Brain pericyte (primary cell): Measurements from ENCODE around the gene OR13J1.
A peak's percentile ranks its signal among the peaks of the same experiment; 100 is the strongest.

Experiments
- DNase-seq: peaks from one replicate; pipeline ENCODE4 v3.0.0-alpha.2; 2012; ENCODE audit warnings: low read depth, low spot score

OR13J1 gene

DNA sequence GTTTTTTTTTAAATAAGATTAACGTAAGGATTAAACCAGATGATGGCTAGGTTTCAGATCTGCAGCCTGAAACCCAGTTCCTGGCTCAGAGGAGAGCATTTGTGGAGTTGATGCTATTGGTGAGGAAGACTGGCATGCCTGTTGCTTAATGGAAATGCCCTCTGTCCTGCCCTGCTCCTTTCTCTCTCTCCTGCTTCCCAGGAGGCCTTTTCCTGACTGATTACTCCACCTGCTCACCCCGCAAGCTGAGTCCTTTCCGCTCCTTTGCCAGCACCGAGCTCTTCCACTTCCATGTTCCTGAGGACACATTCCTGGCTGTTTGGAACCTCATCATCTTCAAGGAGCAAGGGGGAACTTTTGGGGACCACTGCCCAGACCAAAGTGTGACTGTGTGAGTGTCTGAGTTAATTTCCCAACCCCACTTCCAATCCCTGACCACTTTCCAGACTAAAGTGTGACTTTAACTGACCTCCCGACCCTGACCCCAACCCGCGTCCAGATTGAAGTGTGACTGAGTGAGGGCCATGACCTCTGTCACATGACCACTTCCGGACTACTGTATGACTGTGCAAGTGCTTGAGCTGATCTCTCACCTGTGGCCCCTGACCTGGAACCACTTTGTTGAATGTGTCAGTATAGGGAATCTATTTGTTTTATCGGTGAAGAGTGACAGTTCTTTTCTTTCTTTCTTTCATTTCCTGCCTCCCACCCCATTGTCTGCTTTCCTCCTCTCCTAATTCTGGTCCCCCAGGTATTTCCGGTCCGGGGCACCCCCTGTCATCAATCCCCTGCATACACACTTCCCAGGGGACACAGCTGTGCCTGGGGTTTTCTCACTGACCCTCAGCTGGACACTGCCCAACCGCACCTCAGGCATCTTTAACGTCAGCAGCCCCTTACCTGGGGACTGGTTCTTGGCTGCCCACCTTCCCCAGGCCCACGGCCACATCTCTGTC is 35.7 kb downstream of the OR13J1 start:
- no peak for DNase-seq

- no peak for DNase-seq
These were observed 37.4 kb downstream of the OR13J1 start for GRCh38 chr9:35832814-35833213.

- DNase-seq: no peak
These were observed 39.2 kb downstream of the OR13J1 start for GRCh38 chr9:35831040-35831439.

GRCh38 chr9:35829764-35830096 is 40.5 kb downstream of the OR13J1 start:
- no peak for DNase-seq

DNA sequence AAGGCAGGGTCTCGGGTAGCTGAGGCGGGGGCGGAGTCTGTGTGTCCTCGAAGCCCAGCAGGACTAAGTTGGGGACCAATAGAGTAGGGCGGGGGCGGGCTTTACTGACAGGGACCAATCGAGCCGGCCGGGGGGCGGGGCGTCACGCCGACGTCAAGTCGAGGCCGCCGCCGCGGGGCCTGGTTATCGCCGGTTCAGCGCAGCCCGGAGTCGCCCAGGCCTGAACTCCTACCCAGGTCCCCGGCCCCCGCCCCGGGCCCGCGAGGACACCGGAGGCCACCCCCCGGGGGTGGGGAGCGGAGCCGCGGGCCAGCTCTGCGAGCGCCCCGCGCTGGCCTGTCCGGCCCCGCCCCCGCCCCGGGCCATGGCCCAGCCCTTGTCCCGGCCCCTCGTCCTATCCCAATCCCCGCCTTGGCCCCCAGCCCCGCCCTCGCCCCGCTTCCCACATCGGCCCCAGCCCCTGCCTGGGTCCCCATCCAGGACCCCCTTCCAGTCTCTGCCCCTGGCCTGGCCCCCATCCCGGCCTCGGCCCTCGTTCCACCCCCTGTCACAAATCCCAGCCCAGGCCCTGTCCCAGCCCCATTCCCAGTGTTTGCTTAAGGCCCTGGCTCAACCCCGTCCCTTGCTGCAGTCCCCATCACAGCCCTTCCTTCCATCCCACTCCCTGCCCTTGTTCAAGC is 41.0 kb downstream of the OR13J1 start, which contains the start of gene TMEM8B:
Gene TMEM8B (plus strand): TSS at position 145 of the 680 bp plus-strand sequence. CDS start 220 bp downstream, at position 365.
- peak; percentile 64 for DNase-seq

- no peak for DNase-seq
These were observed 41.5 kb downstream of the OR13J1 start, which contains the start of gene FAM221B for GRCh38 chr9:35828716-35829083. Gene FAM221B, minus strand, starts transcription at chr9:35828732. Its CDS starts 2,571 bp downstream, at chr9:35826161.

DNA sequence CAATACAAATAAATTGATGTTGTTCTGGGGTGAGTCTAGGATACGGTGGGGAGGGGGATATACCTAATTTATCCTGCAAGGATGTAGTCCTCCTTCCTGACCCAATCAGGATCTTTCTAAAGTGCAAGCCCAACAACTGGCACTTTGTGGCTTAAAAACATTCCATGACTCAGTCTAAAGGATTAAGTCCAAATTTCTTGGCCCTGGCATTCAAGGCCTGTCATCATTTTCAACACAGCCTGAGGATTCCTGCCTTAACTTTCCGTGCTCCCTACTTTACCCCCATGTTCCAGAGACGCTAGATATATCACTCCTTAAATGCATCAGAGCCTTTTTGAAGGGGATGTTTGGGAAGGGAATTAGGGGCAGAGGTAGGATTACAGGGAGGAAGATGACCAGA is 42.7 kb downstream of the OR13J1 start:
- DNase-seq: no peak

GRCh38 chr9:35826071-35826701 is 44.0 kb downstream of the OR13J1 start:
- DNase-seq: no peak

GRCh38 chr9:35822926-35823325 is 47.3 kb downstream of the OR13J1 start:
- no peak for DNase-seq

DNA sequence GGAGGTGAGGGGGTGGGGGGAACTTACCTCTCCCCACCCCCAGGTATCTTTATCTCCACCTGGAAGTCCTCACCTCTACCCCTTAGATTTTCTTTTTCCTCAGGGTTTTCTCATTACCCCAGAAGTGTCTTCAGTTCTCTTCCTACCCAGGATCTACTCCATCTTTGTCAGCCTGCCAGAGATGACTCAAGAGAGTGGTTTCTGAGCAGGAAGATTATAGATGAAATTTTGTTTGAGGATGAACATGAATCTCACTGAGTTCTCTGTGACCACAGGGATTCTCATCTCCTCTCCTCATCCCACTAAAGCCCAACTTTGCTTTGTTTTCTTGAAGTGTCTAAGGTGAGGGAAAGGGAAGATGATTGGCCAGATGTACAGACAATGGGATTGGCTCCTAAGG is 50.1 kb downstream of the OR13J1 start:
- no peak for DNase-seq
